HG02610 (cell line): ENCODE data around the gene MOCS2.

Experiments used
- ATAC-seq: cut with Tn5 transposase; IDR thresholded peaks from one replicate; pipeline ENCODE4 v1.9.1; 2021; ENCODE audit warnings: mild to moderate bottlenecking, moderate library complexity; ENCODE audit not compliant: unreplicated experiment

The MOCS2 gene

DNA sequence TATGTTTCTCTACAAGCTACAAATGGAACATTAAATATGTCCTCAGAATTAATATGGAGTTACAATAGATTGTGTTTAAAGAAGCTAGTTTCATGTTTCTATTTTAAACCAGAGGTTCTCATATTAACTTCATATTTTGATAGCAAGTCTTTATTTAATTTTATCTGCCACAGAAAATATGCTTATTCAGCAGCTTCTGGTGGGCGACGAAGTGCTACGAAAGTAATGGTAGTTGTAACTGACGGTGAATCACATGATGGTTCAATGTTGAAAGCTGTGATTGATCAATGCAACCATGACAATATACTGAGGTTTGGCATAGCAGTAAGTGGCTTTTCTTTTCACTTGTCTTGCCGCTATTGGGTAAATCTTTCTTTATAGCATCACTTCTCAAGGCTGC is 54.2 kb downstream of the MOCS2 start:
- ATAC-seq, result no peak

DNA sequence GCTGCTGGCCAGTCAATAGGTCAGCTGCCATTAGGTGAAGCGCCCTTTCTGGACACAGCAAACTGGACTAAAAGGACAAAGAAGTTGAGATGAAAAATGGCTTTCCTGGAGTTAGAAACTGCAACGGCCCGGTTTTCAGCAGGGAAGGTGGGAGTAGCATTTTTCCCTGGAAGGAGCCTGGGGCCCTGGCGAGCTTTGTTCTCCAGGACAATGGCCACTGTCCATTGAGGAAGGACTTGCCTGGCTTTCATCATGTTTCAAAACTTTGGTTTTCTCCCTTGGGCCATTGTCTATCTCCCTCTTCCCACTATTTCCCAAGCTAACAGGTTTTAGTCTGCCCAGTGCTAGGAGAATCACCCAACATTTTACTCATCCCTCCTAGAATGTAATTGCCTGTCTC is 56.2 kb downstream of the MOCS2 start:
- no peak for ATAC-seq

GRCh38 chr5:53052499-53052898 is 57.1 kb downstream of the MOCS2 start:
- no peak for ATAC-seq

- ATAC-seq, result no peak
These were observed 61.3 kb downstream of the MOCS2 start for GRCh38 chr5:53048248-53048647.
